KMS-11 (cell line): ENCODE results near the gene FMNL2.

Source experiments
- H2AFZ ChIP-seq: fragments of 200-600 bp; sonication (generic); 2 replicates; pipeline ENCODE4 v1.6.1; 2016; ENCODE audit warnings: antibody characterized with exemption, mixed run types, low read depth
- H3K27ac ChIP-seq: fragments of 200-600 bp; sonication (generic); 2 replicates; pipeline ENCODE4 v1.6.1; 2016; ENCODE audit warnings: mild to moderate bottlenecking, mixed run types
- H3K27me3 ChIP-seq: fragments of 200-600 bp; sonication (generic); 2 replicates; pipeline ENCODE4 v1.6.1; 2017; ENCODE audit warnings: mild to moderate bottlenecking, low read depth, mixed run types, moderate library complexity; ENCODE audit not compliant: insufficient read depth
- H3K36me3 ChIP-seq: fragments of 200-600 bp; sonication (generic); 2 replicates; pipeline ENCODE4 v1.6.1; 2017; ENCODE audit warnings: mild to moderate bottlenecking, mixed run types; ENCODE audit not compliant: insufficient read depth
- H3K4me1 ChIP-seq: fragments of 200-600 bp; sonication (generic); 2 replicates; pipeline ENCODE4 v1.6.1; 2016; ENCODE audit warnings: mild to moderate bottlenecking, low read depth, mixed run types; ENCODE audit not compliant: poor library complexity, severe bottlenecking
- H3K4me2 ChIP-seq: fragments of 200-600 bp; sonication (generic); 2 replicates; pipeline ENCODE4 v1.7.0; 2016; ENCODE audit warnings: mild to moderate bottlenecking, mixed run types
- H3K4me3 ChIP-seq: fragments of 200-600 bp; sonication (generic); IDR thresholded peaks from 2 replicates; pipeline ENCODE4 v1.6.1; 2017; ENCODE audit warnings: low read depth, low read length, mixed read lengths; ENCODE audit not compliant: insufficient read depth
- H3K79me2 ChIP-seq: fragments of 200-600 bp; sonication (generic); 2 replicates; pipeline ENCODE4 v1.6.1; 2016; ENCODE audit warnings: low read depth, mixed run types; ENCODE audit not compliant: insufficient read depth
- H3K9ac ChIP-seq: fragments of 200-600 bp; sonication (generic); 2 replicates; pipeline ENCODE4 v1.6.1; 2016; ENCODE audit warnings: mild to moderate bottlenecking, mixed run types
- H4K20me1 ChIP-seq: fragments of 200-600 bp; sonication (generic); 2 replicates; pipeline ENCODE4 v1.6.1; 2016; ENCODE audit warnings: mild to moderate bottlenecking, mixed run types; ENCODE audit not compliant: insufficient read depth
- TF ChIP-seq, protein P1 (sequence below): fragments of 200-600 bp; sonication (generic); conservative IDR thresholded peaks from 2 replicates; pipeline ENCODE4 v1.6.1; 2017; ENCODE audit warnings: low read depth, mild to moderate bottlenecking, antibody characterized with exemption, low read length, moderate library complexity, mixed read lengths

FMNL2 gene

DNA sequence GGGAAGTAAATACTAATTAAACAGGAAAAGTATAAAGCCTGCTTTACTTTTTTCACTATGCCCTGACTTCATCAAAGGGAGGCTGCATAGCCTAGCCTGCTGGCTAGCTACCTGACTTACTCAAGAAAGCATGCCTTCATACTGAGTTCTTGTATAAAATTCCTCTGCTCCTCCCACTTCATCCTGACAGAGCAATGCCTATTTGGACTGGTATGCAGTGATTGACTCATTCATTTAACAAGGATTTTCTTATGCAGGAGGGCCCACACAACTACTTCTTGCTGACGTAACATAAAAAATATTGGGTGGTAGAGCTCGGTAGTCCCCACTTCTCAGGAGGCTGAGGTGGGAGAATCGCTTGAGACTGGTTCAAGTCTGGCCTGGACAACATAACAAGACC is 311.8 kb downstream of the FMNL2 start:
- Histone ChIP-seq H3K36me3 (no peaks in the 10 kb centered on the region), H3K4me1 (peaks cover 5% of the 10 kb centered on the region), H4K20me1 (no peaks in the 10 kb centered on the region), H2AFZ (no peak overlapping the region), H3K4me3 (no peak overlapping the region), H3K79me2 (no peaks in the 10 kb centered on the region), H3K27ac (no peak overlapping the region), H3K9ac (no peak overlapping the region), H3K27me3 (no peaks in the 10 kb centered on the region), H3K4me2 (no peak overlapping the region)
- TF ChIP-seq, protein P1, sequence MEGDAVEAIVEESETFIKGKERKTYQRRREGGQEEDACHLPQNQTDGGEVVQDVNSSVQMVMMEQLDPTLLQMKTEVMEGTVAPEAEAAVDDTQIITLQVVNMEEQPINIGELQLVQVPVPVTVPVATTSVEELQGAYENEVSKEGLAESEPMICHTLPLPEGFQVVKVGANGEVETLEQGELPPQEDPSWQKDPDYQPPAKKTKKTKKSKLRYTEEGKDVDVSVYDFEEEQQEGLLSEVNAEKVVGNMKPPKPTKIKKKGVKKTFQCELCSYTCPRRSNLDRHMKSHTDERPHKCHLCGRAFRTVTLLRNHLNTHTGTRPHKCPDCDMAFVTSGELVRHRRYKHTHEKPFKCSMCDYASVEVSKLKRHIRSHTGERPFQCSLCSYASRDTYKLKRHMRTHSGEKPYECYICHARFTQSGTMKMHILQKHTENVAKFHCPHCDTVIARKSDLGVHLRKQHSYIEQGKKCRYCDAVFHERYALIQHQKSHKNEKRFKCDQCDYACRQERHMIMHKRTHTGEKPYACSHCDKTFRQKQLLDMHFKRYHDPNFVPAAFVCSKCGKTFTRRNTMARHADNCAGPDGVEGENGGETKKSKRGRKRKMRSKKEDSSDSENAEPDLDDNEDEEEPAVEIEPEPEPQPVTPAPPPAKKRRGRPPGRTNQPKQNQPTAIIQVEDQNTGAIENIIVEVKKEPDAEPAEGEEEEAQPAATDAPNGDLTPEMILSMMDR: no peak

DNA sequence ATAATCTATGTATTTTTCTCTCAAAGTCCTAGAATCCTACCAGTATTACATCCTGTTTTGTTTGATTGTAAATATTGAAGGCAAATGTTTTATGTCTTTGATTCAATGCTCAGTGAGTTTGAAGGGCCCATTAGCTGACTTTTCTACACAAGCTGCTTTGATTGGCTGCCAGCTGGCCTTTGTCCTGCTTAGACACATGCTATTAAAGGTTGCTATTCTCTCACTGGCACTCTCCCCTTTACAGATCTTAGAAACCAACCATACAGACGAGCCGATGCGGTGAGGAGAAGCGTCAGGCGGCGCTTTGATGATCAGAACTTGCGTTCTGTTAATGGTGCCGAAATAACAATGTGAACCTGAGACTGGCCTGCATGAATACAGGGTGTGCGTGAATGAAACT is 312.6 kb downstream of the FMNL2 start:
- no peak overlapping the region for H3K4me3 ChIP-seq
- no peak overlapping the region for H3K27ac ChIP-seq
- H4K20me1 ChIP-seq: no peaks in the 10 kb centered on the region
- H2AFZ ChIP-seq: no peak overlapping the region
- no peaks in the 10 kb centered on the region for H3K27me3 ChIP-seq
- H3K36me3 ChIP-seq: no peaks in the 10 kb centered on the region
- TF ChIP-seq, protein P1: no peak
- H3K9ac ChIP-seq: no peak overlapping the region
- H3K79me2 ChIP-seq: no peaks in the 10 kb centered on the region
- no peak overlapping the region for H3K4me2 ChIP-seq
- H3K4me1 ChIP-seq: peaks cover 5% of the 10 kb centered on the region

DNA sequence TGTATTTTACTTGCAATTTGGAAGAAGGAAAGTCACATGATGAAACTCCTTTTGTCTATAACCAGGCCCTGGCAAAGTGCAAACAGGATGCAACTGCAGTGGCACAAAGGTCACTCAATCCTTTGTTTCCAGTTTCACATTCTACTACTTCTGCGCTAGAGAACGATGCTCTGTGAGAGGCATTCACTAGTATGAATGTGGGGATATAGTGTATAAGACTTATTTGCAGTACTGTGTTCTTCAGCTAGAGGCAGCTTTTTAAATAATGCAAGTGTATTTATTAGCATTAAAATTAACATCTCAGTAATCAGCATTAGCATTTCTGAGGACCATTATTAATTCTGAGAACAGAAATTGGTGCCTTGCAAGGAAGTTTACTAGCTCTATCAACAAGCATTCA is 313.4 kb downstream of the FMNL2 start:
- H2AFZ ChIP-seq: no peak overlapping the region
- H3K79me2 ChIP-seq: no peaks in the 10 kb centered on the region
- no peak overlapping the region for H3K9ac ChIP-seq
- H3K4me2 ChIP-seq: no peak overlapping the region
- no peaks in the 10 kb centered on the region for H3K36me3 ChIP-seq
- H4K20me1 ChIP-seq: no peaks in the 10 kb centered on the region
- TF ChIP-seq, protein P1: 0 out of 2 replicates have a peak, but pooled peaks have one; percentile 28
- peaks cover 5% of the 10 kb centered on the region for H3K4me1 ChIP-seq
- H3K27ac ChIP-seq: no peak overlapping the region
- H3K27me3 ChIP-seq: no peaks in the 10 kb centered on the region
- H3K4me3 ChIP-seq: no peak overlapping the region

DNA sequence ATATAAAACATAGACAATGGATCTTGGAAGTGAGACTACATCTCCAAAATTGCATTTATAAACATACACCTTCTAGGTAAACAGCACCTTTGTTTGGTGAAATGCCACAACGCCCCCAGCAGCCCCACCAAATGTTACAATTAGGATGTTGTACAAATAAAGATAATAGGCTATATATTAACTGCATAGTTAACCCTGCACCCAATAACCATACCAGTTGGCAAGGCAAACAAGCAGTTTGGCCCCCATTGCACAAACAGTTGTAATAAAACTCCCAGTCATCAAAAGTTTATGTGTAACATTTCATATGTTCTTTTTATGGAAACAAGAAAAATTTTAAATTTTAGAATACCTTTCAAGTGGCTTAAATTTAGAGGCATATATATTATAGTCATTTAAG is 315.0 kb downstream of the FMNL2 start:
- no peak overlapping the region for H3K9ac ChIP-seq
- no peaks in the 10 kb centered on the region for H3K27me3 ChIP-seq
- no peaks in the 10 kb centered on the region for H4K20me1 ChIP-seq
- no peaks in the 10 kb centered on the region for H3K36me3 ChIP-seq
- H3K27ac ChIP-seq: no peak overlapping the region
- H2AFZ ChIP-seq: no peak overlapping the region
- H3K4me2 ChIP-seq: no peak overlapping the region
- peaks cover 5% of the 10 kb centered on the region for H3K4me1 ChIP-seq
- H3K4me3 ChIP-seq: no peak overlapping the region
- TF ChIP-seq, protein P1: no peak
- H3K79me2 ChIP-seq: no peaks in the 10 kb centered on the region
